ENCODE measurements around the gene KRTAP13-2. TPM values are rescaled to one million over a fixed set of nuclear protein-coding genes. Genes with fewer than 3 reads are reported as not detected.

Gene KRTAP13-2
- total and polyA plus RNA-seq, 9 of the 15 experiments (the other 6 are each of a cell fraction or from before 2014, with no cell fraction given) = not detected

DNA sequence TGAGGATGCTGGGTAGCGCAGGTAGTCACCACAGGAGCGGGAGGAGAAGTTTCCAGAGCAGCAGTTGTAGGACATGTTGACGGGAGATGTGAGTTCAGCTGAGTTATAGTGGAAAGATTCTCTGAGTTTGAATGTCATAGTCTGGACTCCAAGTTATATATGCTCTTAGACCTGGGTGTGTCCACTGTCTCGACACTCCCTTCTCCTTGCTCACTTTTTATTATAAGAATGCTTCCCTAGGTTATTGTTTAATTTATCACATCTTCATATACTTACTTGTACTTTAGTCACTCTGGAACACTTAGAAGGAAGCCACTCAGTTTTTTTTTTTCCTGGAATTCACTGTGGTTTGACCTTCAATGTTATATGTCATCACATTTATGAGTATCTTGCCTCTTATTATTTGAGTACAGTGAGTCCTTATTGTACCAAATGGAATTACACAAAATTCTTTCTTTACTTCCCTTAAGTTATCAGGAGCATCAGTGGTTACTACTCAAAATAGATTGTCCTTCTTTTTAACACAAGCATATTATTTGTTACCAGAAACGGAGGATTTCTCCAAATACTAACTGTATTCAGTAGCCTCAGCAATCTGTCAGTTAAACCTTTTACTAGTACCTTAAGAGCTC lies at the start of gene KRTAP13-2 (continued):
- TF ChIP-seq, protein P1, sequence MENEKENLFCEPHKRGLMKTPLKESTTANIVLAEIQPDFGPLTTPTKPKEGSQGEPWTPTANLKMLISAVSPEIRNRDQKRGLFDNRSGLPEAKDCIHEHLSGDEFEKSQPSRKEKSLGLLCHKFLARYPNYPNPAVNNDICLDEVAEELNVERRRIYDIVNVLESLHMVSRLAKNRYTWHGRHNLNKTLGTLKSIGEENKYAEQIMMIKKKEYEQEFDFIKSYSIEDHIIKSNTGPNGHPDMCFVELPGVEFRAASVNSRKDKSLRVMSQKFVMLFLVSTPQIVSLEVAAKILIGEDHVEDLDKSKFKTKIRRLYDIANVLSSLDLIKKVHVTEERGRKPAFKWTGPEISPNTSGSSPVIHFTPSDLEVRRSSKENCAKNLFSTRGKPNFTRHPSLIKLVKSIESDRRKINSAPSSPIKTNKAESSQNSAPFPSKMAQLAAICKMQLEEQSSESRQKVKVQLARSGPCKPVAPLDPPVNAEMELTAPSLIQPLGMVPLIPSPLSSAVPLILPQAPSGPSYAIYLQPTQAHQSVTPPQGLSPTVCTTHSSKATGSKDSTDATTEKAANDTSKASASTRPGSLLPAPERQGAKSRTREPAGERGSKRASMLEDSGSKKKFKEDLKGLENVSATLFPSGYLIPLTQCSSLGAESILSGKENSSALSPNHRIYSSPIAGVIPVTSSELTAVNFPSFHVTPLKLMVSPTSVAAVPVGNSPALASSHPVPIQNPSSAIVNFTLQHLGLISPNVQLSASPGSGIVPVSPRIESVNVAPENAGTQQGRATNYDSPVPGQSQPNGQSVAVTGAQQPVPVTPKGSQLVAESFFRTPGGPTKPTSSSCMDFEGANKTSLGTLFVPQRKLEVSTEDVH (IDR thresholded peaks at IDR 0.05; ENCODE audit: low read depth, partially characterized antibody) = no peak
- no peak for TF ChIP-seq ZNF12 (CRISPR knock-in tag; IDR thresholded peaks at IDR 0.05)
- no peak for TF ChIP-seq TEAD4 (IDR thresholded peaks at IDR 0.05; ENCODE audit: low read length)
- TF ChIP-seq TEAD4 (CRISPR knock-in tag; IDR thresholded peaks at IDR 0.05; ENCODE audit: borderline replicate concordance) = no peak
- no peak for TF ChIP-seq ZFP30 (CRISPR knock-in tag; IDR thresholded peaks at IDR 0.05; ENCODE audit: borderline replicate concordance)
- no peak for TF ChIP-seq MTF1 (CRISPR knock-in tag; IDR thresholded peaks at IDR 0.05; ENCODE audit: borderline replicate concordance)

GRCh38 chr21:30415993-30416392 lies 43.9 kb upstream of the KRTAP13-2 start:
- no peak for FAIRE-seq
- ChIA-PET CTCF (ENCODE audit: low intra/inter-chr PET ratio) (no interaction called here), POLR2A (no interaction called here)
- H3K9me1 ChIP-seq (ENCODE audit: control insufficient read depth, insufficient read depth, low read length) = no peaks in the 10 kb centered on the region
- H3K27me3 ChIP-seq (ENCODE audit: control insufficient read depth in 2 of 2, insufficient read depth in 2 of 2, low read length in 2 of 2) = no peaks in the 10 kb centered on the region
- no peak overlapping the region for H3K9ac ChIP-seq (ENCODE audit: insufficient read depth in 1 of 2, low read depth in 2 of 2, low read length in 2 of 2)
- DNase-seq (ENCODE audit: extremely low read depth in 1 of 4, low spot score in 3 of 4) = no peak
- ATAC-seq = no peak
- 0% methylated on average over 5 of the region's 5 CpGs for WGBS (ENCODE audit: insufficient coverage, low coverage, missing lambda C conversion rate)
- no peaks in the 10 kb centered on the region for H3K36me3 ChIP-seq (ENCODE audit: control insufficient read depth, insufficient read depth, low read length)
- no peaks in the 10 kb centered on the region for H4K20me1 ChIP-seq (replicated peaks; ENCODE audit: control insufficient read depth, insufficient read depth, low read length)
- H3K79me2 ChIP-seq (ENCODE audit: control insufficient read depth, insufficient read depth, low read length) = no peaks in the 10 kb centered on the region
- H3K27ac ChIP-seq (ENCODE audit: extremely low read depth, low read depth, low read length) = no peak overlapping the region
- BruUV-seq (replicated peaks) = no TSS peak
- no peak overlapping the region for H2AFZ ChIP-seq (ENCODE audit: low read depth, low read length)
- no peak overlapping the region for H3K4me2 ChIP-seq (ENCODE audit: insufficient read depth, low read length)
- H3K4me1 ChIP-seq (replicated peaks in 1 of 2; ENCODE audit: control insufficient read depth in 2 of 2, insufficient read depth in 2 of 2, low read length in 2 of 2) = no peaks in the 10 kb centered on the region
- TF ChIP-seq TAL1 (IDR thresholded peaks at IDR 0.05) (no peak), NR3C1 (CRISPR knock-in tag; IDR thresholded peaks at IDR 0.05) (no peak)
- no peak overlapping the region for H3K4me3 ChIP-seq
- no peaks in the 10 kb centered on the region for H3K9me3 ChIP-seq (replicated peaks; ENCODE audit: control insufficient read depth, insufficient read depth, low read depth, low read length)
- intact Hi-C loops (cut with micrococcal nuclease) = no loop called here
- in situ Hi-C loops (cut with MboI) = no loop called here

Data from K562 (cell line).